ENCODE data around the gene LRP1B.
"Not testable (repeated sequence)": the region's sequence is repeated elsewhere in the genome, so short reads cannot be mapped to it uniquely, and the experiment has no call there.

Gene LRP1B

DNA sequence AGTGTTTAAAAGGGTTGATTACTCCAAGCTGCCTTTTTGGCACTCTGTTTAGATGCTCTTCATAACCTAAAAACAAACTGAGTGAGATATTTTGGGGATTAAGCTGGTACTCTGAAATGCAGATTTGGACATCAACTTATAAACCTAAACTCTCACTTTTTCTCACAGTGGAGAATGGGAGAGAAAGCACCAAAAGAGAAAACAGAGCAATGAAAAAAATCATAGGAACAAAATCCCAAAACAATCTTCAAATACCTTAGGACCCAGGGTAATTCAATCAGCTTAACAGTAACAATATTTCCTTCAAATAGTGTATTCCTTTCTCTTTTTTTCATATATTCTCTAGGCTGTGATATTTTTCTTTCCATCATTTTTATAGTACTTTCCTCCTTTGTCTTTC lies 11.5 kb downstream of the LRP1B start:
- no peak for DNase-seq
- no peak overlapping the region for H3K4me3 ChIP-seq (ENCODE audit: insufficient read depth, low read depth, low read length, poor library complexity, severe bottlenecking)
- H3K36me3 ChIP-seq (ENCODE audit: control insufficient read depth, insufficient read depth, low read length), result no peaks in the 10 kb centered on the region
- no peaks in the 10 kb centered on the region for H3K27me3 ChIP-seq (replicated peaks; ENCODE audit: control insufficient read depth, insufficient read depth, low read length, poor library complexity, severe bottlenecking)
- no peaks in the 10 kb centered on the region for H3K9me3 ChIP-seq (ENCODE audit: control insufficient read depth, low read length)
- no peak overlapping the region for H3K27ac ChIP-seq (ENCODE audit: insufficient read depth, low read length, poor library complexity, severe bottlenecking)
- no peaks in the 10 kb centered on the region for H3K4me1 ChIP-seq (ENCODE audit: control insufficient read depth, insufficient read depth, low read length, poor library complexity, severe bottlenecking)

DNA sequence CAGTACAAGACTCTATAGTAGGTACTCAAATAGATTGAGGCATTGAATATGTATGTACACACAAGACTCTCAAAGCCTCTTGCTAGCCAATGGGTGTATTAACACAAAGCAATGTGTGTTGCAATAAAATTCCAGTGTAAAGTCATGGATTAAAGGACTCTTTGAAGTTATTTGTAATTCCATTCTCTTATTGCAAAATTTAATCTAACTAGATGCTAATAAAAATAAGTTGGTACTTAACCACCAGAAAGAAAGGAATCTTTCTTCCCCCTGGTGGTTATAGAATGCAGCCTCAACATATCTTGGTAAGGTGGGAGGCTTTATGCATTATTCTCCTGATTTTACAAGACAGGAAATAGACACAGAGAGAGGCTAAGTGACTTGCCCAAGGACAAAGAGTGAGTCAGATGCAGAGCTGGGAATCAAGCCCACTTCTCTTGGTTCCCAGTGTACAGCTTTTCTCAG lies 18.0 kb downstream of the LRP1B start:
- Histone ChIP-seq H3K36me3 (ENCODE audit: control insufficient read depth, insufficient read depth, low read length) (no peaks in the 10 kb centered on the region), H3K9me3 (ENCODE audit: control insufficient read depth, low read length) (no peaks in the 10 kb centered on the region), H3K27ac (ENCODE audit: insufficient read depth, low read length, poor library complexity, severe bottlenecking) (no peak overlapping the region), H3K4me3 (ENCODE audit: insufficient read depth, low read depth, low read length, poor library complexity, severe bottlenecking) (no peak overlapping the region), H3K4me1 (ENCODE audit: control insufficient read depth, insufficient read depth, low read length, poor library complexity, severe bottlenecking) (no peaks in the 10 kb centered on the region), H3K27me3 (replicated peaks; ENCODE audit: control insufficient read depth, insufficient read depth, low read length, poor library complexity, severe bottlenecking) (no peaks in the 10 kb centered on the region)
- DNase-seq, result no peak

DNA sequence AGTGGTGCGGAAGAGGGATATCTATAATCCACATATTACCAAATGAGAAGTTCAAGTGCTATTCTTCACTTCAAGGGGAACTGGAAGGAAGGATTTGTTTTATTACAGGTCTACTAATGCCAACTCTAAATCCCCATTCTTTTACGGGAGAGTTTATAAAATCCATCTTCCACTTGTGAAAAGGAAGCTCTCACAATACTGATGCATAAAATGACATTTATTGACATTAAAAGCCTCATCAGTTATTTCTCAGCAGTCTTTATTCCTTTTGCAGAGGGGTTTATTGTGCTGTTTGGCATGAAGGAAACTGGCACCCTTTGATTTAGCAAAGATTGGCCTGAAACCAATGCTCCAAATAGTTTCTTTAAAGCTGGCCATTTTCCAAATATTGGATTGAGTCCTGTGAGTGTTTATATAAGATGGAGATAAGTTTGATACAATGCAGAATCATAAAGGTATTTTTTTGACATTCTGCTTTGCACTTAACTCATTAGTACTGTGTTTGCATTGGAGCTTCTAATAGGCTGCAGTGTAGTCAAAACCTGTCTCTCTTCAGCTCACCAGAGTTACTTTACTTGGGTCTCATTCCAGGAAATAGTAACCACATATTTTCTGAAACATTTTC lies 26.6 kb downstream of the LRP1B start:
- H3K27ac ChIP-seq (ENCODE audit: insufficient read depth, low read length, poor library complexity, severe bottlenecking), result no peak overlapping the region
- DNase-seq, result no peak
- H3K4me1 ChIP-seq (ENCODE audit: control insufficient read depth, insufficient read depth, low read length, poor library complexity, severe bottlenecking), result no peaks in the 10 kb centered on the region
- no peaks in the 10 kb centered on the region for H3K9me3 ChIP-seq (ENCODE audit: control insufficient read depth, low read length)
- no peak overlapping the region for H3K4me3 ChIP-seq (ENCODE audit: insufficient read depth, low read depth, low read length, poor library complexity, severe bottlenecking)
- no peaks in the 10 kb centered on the region for H3K36me3 ChIP-seq (ENCODE audit: control insufficient read depth, insufficient read depth, low read length)
- H3K27me3 ChIP-seq (replicated peaks; ENCODE audit: control insufficient read depth, insufficient read depth, low read length, poor library complexity, severe bottlenecking), result no peaks in the 10 kb centered on the region

DNA sequence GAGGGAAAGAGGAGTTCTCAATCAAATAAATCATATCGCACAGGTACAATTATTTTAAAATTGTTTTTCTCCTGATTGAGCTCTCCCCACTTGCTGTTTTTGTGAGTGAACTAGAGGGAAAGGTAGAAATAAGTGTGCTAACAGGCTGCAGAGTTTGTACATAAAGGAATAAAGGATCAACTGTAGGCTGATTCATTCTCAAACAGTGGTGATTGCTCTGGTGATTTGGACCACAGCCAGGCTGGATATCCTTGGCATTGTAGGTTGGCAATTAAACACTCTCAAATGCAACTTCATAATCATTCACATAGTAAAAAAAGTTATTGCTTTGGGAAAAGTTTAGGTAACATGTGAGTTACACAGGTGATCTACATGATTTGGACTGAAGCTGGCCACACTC lies 29.8 kb downstream of the LRP1B start:
- Histone ChIP-seq H3K27ac (ENCODE audit: insufficient read depth, low read length, poor library complexity, severe bottlenecking) (no peak overlapping the region), H3K9me3 (ENCODE audit: control insufficient read depth, low read length) (no peaks in the 10 kb centered on the region), H3K36me3 (ENCODE audit: control insufficient read depth, insufficient read depth, low read length) (no peaks in the 10 kb centered on the region), H3K4me1 (ENCODE audit: control insufficient read depth, insufficient read depth, low read length, poor library complexity, severe bottlenecking) (no peaks in the 10 kb centered on the region), H3K4me3 (ENCODE audit: insufficient read depth, low read depth, low read length, poor library complexity, severe bottlenecking) (no peak overlapping the region), H3K27me3 (replicated peaks; ENCODE audit: control insufficient read depth, insufficient read depth, low read length, poor library complexity, severe bottlenecking) (no peaks in the 10 kb centered on the region)
- DNase-seq, result no peak

DNA sequence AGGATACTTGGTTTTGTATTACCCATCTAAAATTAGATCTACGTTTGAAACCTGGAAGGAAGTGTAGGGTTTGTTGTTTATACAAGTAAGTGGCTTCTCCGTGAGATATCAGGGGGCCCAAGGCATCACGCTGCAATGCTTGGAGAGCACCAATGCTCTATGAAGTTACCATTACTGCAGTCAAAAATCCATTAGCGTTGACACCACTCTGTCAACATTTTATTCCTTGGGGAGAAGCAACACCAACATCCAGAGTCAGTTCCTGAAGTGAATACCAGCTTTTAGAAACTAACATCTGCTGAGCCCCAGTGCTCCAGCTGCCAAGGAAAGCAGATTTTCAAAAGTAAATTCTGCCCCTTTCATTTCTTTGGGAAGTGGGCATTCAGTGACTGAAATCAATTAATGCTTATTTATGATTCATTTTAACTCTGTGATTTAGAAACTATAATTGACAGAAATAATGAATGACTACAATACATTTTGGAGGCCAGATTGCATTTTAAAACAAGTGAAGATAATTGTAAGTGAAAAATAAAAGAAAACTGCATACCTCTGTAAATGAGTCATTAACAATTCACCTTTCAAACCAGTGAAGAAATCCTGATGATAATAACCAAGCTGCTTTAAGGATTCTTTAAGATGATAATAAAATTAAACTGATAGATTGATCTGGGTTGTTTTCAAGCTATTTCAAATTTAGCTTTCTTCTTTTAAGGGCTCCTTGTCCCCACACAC lies 30.5 kb downstream of the LRP1B start:
- Histone ChIP-seq H3K36me3 (ENCODE audit: control insufficient read depth, insufficient read depth, low read length) (no peaks in the 10 kb centered on the region), H3K27me3 (replicated peaks; ENCODE audit: control insufficient read depth, insufficient read depth, low read length, poor library complexity, severe bottlenecking) (no peaks in the 10 kb centered on the region), H3K4me1 (ENCODE audit: control insufficient read depth, insufficient read depth, low read length, poor library complexity, severe bottlenecking) (no peaks in the 10 kb centered on the region), H3K4me3 (ENCODE audit: insufficient read depth, low read depth, low read length, poor library complexity, severe bottlenecking) (no peak overlapping the region), H3K9me3 (ENCODE audit: control insufficient read depth, low read length) (no peaks in the 10 kb centered on the region), H3K27ac (ENCODE audit: insufficient read depth, low read length, poor library complexity, severe bottlenecking) (no peak overlapping the region)
- DNase-seq, result no peak

DNA sequence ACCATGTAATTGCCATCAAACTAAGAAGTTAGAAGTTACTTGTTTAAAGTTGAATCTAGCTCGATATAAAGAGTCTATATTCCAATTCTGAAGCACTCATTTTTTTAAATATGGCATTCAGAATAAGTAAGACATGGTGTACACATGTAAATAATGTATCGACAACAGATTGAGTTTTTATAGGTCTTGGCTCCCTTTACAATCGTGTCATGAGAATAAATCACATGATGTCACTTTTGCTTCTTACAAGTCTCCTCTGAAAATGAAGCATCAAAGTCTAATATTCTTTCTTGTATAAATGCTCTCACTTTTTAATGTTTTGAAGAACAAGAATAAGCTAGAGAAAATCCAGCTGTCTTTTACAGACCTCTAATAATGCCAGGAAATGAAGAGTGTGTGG lies 33.1 kb downstream of the LRP1B start:
- Histone ChIP-seq H3K4me1 (ENCODE audit: control insufficient read depth, insufficient read depth, low read length, poor library complexity, severe bottlenecking) (no peaks in the 10 kb centered on the region), H3K27ac (ENCODE audit: insufficient read depth, low read length, poor library complexity, severe bottlenecking) (no peak overlapping the region), H3K27me3 (replicated peaks; ENCODE audit: control insufficient read depth, insufficient read depth, low read length, poor library complexity, severe bottlenecking) (no peaks in the 10 kb centered on the region), H3K9me3 (ENCODE audit: control insufficient read depth, low read length) (no peaks in the 10 kb centered on the region), H3K36me3 (ENCODE audit: control insufficient read depth, insufficient read depth, low read length) (no peaks in the 10 kb centered on the region), H3K4me3 (ENCODE audit: insufficient read depth, low read depth, low read length, poor library complexity, severe bottlenecking) (no peak overlapping the region)
- no peak for DNase-seq

DNA sequence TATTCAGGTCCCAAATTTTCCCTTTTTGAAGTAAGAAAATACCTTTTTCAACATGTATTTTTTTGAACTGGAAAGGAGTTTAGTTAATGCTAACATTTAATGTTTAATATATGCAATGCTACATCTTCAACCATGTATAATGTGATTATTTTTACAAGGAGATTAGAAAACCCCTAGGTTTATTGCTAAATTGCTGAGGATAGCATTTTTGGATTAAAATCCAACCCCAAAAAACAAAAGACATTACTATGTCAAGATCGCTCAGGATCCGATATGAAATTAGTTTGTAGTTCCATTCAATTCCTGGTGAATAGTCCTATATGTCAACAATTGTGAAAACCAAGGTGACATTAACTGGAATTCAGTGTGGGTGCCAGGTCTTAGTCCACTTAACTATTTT lies 35.2 kb downstream of the LRP1B start:
- Histone ChIP-seq H3K27ac (ENCODE audit: insufficient read depth, low read length, poor library complexity, severe bottlenecking) (no peak overlapping the region), H3K4me1 (ENCODE audit: control insufficient read depth, insufficient read depth, low read length, poor library complexity, severe bottlenecking) (no peaks in the 10 kb centered on the region), H3K4me3 (ENCODE audit: insufficient read depth, low read depth, low read length, poor library complexity, severe bottlenecking) (no peak overlapping the region), H3K36me3 (ENCODE audit: control insufficient read depth, insufficient read depth, low read length) (no peaks in the 10 kb centered on the region), H3K9me3 (ENCODE audit: control insufficient read depth, low read length) (no peaks in the 10 kb centered on the region), H3K27me3 (replicated peaks; ENCODE audit: control insufficient read depth, insufficient read depth, low read length, poor library complexity, severe bottlenecking) (no peaks in the 10 kb centered on the region)
- DNase-seq, result no peak

DNA sequence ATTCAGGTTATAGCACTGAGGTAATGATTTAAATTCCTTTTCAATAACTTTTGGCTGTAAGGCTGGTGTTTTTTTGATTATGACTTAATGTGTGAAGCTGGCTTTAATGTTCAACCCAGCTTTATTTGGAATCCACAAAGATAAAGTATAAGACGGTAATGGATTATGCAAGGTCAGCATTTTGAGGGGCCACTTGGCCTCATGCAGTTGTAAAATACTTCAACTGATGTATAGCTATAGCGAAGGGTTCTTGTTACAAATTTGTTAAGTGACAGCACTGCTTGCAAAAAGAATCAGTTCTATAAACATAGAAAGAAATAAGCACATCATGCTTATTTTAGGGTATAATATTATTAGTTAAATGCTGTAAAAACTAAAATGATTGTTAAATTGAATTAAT lies 36.6 kb downstream of the LRP1B start:
- Histone ChIP-seq H3K4me1 (ENCODE audit: control insufficient read depth, insufficient read depth, low read length, poor library complexity, severe bottlenecking) (no peaks in the 10 kb centered on the region), H3K36me3 (ENCODE audit: control insufficient read depth, insufficient read depth, low read length) (no peaks in the 10 kb centered on the region), H3K27me3 (replicated peaks; ENCODE audit: control insufficient read depth, insufficient read depth, low read length, poor library complexity, severe bottlenecking) (no peaks in the 10 kb centered on the region), H3K4me3 (ENCODE audit: insufficient read depth, low read depth, low read length, poor library complexity, severe bottlenecking) (no peak overlapping the region), H3K27ac (ENCODE audit: insufficient read depth, low read length, poor library complexity, severe bottlenecking) (no peak overlapping the region), H3K9me3 (ENCODE audit: control insufficient read depth, low read length) (no peaks in the 10 kb centered on the region)
- no peak for DNase-seq

DNA sequence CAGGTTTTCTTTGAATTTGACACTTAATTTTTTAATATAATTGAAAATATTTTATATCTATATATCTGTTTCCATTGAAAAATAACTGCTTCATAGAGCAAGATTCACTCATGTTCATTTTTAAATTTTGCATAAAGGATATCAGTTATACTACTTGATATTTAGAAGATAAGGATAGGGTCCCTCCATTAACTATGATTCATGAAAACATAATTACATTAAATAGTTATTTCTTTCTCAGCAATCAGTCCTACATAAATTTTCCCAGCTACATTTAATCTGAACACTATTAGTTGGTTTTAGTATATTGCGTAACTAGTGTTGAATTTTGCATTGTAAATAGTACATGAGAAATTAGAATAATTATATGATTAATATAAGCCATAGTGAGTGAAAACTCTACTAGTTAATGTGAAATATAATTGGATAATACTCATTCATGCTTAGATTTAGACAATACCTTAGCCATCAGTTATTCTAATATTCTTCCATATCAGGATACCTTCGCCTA lies 42.7 kb downstream of the LRP1B start:
- H3K27ac ChIP-seq (ENCODE audit: insufficient read depth, low read length, poor library complexity, severe bottlenecking), result no peak overlapping the region
- H3K27me3 ChIP-seq (replicated peaks; ENCODE audit: control insufficient read depth, insufficient read depth, low read length, poor library complexity, severe bottlenecking), result no peaks in the 10 kb centered on the region
- no peak overlapping the region for H3K4me3 ChIP-seq (ENCODE audit: insufficient read depth, low read depth, low read length, poor library complexity, severe bottlenecking)
- H3K4me1 ChIP-seq (ENCODE audit: control insufficient read depth, insufficient read depth, low read length, poor library complexity, severe bottlenecking), result no peaks in the 10 kb centered on the region
- DNase-seq, result no peak
- no peaks in the 10 kb centered on the region for H3K9me3 ChIP-seq (ENCODE audit: control insufficient read depth, low read length)
- no peaks in the 10 kb centered on the region for H3K36me3 ChIP-seq (ENCODE audit: control insufficient read depth, insufficient read depth, low read length)

DNA sequence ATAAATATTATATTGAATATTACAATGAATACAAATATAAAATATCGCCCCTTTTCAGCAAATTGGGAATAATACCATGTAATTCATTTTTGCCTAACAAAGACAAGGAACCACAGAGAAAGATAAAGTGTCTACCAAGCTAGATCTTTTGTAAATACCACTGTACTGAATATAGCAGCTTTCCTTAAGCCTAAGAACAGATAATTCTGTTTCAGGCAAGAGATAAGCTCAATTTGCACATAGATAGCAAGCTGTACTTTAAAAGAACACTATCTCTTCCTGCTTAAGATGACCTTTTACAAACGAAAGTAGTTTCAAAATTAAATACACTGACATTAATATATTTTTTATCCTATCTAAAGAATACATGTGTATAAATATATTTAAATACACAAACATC lies 43.2 kb downstream of the LRP1B start:
- not testable (repeated sequence) for H3K27ac ChIP-seq (ENCODE audit: insufficient read depth, low read length, poor library complexity, severe bottlenecking); DNase-seq; H3K9me3 ChIP-seq (ENCODE audit: control insufficient read depth, low read length); H3K27me3 ChIP-seq (replicated peaks; ENCODE audit: control insufficient read depth, insufficient read depth, low read length, poor library complexity, severe bottlenecking); H3K4me3 ChIP-seq (ENCODE audit: insufficient read depth, low read depth, low read length, poor library complexity, severe bottlenecking); H3K4me1 ChIP-seq (ENCODE audit: control insufficient read depth, insufficient read depth, low read length, poor library complexity, severe bottlenecking); H3K36me3 ChIP-seq (ENCODE audit: control insufficient read depth, insufficient read depth, low read length)

Data from effector memory CD4-positive, alpha-beta T cell (primary cell).